ENCODE data around the gene EGF.

Gene EGF

DNA sequence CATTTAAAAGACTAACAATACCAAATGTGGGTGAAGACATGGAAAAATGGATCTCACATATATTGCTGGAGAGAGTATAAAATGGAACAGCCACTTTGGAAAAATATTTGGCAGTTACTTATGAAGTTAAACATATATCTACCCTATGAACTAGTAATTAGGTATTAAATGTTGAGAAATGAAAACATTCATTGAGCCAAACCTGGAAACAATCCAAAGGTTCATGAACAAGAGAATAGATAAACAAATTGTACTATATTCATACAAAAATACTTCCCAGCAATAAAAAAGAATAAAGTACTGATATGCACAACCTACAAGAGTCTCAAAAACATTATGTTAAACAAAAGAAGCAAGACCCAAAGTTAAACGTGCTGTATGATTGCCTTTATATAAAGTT, 4.0 kb upstream of the EGF start:
- H3K9me3 Mint-ChIP-seq, result peaks cover 17% of the 10 kb centered on the region
- peaks cover 14% of the 10 kb centered on the region for H3K4me1 Mint-ChIP-seq
- no peak for DNase-seq
- no peaks in the 10 kb centered on the region for H3K36me3 Mint-ChIP-seq (ENCODE audit: low read depth)
- H3K27me3 Mint-ChIP-seq (ENCODE audit: low read depth, poor library complexity), result peaks cover 3% of the 10 kb centered on the region
- TF ChIP-seq, protein P1, sequence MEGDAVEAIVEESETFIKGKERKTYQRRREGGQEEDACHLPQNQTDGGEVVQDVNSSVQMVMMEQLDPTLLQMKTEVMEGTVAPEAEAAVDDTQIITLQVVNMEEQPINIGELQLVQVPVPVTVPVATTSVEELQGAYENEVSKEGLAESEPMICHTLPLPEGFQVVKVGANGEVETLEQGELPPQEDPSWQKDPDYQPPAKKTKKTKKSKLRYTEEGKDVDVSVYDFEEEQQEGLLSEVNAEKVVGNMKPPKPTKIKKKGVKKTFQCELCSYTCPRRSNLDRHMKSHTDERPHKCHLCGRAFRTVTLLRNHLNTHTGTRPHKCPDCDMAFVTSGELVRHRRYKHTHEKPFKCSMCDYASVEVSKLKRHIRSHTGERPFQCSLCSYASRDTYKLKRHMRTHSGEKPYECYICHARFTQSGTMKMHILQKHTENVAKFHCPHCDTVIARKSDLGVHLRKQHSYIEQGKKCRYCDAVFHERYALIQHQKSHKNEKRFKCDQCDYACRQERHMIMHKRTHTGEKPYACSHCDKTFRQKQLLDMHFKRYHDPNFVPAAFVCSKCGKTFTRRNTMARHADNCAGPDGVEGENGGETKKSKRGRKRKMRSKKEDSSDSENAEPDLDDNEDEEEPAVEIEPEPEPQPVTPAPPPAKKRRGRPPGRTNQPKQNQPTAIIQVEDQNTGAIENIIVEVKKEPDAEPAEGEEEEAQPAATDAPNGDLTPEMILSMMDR (IDR thresholded peaks at IDR 0.05), result no peak
- no peak overlapping the region for H3K4me3 Mint-ChIP-seq
- H3K27ac Mint-ChIP-seq, result no peak overlapping the region

DNA sequence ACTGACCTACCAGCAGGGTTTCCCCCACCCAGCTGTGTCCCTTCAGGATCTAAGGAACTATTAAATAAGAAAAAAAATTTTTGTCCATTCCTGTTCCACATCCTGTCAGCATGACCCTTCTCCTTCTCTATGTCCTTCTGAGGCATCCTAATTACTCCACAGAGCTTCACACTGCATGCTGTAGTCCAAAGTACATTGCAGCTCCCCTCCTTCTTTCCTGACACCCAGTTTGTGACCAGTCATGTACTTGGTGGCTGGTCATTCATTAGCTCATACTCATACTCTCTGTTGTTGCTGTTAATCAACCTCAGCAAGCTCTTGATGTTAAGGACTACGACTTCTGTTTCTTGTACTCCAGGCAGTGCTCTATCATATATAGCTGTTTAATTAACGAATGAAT, 2.4 kb upstream of the EGF start:
- H3K27me3 Mint-ChIP-seq (ENCODE audit: low read depth, poor library complexity), result peaks cover 3% of the 10 kb centered on the region

DNA sequence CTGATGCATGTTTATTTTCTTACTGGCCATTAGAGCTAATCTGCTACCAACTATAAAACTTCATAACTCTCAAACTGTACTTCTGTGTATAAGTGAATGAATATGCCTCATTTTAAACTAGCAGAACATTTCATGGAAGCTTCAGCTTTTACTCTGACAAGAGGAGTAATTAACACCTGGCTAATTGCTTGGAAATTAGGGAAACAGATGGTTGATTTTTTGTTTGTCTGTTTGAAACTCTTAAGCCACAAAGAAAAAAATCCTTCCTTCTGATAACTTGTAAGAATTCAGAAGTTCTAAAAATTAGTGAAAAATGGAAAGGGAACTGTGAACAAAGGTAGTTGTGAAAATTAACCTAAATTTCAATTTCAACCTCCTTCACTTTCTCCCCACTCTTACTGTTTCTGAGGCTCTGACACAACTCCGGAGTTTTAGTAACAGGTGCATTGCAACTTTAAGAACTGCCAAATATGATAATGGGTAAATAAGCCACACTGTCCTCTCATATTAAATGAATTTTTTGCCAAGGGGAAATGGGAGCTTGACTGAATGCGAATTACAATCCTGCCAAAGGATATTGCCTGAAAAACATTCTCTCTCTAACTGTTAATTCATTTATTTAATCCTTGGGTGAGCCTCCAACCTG, 1.0 kb downstream of the EGF start:
- TF ChIP-seq, protein P1 (IDR thresholded peaks at IDR 0.05), result no peak
- Mint-ChIP-seq H3K4me1 (peaks cover 14% of the 10 kb centered on the region), H3K27ac (no peak overlapping the region), H3K27me3 (ENCODE audit: low read depth, poor library complexity) (peaks cover 5% of the 10 kb centered on the region), H3K4me3 (no peak overlapping the region), H3K36me3 (ENCODE audit: low read depth) (no peaks in the 10 kb centered on the region), H3K9me3 (no peaks in the 10 kb centered on the region)
- no peak for DNase-seq

More for the DNA sequence above, 2.4 kb upstream of the EGF start:
- no peak for DNase-seq
- TF ChIP-seq, protein P1 (IDR thresholded peaks at IDR 0.05), result no peak
- H3K9me3 Mint-ChIP-seq, result peaks cover 17% of the 10 kb centered on the region
- H3K27ac Mint-ChIP-seq, result no peak overlapping the region
- H3K4me3 Mint-ChIP-seq, result no peak overlapping the region
- no peaks in the 10 kb centered on the region for H3K36me3 Mint-ChIP-seq (ENCODE audit: low read depth)
- H3K4me1 Mint-ChIP-seq, result peaks cover 14% of the 10 kb centered on the region

DNA sequence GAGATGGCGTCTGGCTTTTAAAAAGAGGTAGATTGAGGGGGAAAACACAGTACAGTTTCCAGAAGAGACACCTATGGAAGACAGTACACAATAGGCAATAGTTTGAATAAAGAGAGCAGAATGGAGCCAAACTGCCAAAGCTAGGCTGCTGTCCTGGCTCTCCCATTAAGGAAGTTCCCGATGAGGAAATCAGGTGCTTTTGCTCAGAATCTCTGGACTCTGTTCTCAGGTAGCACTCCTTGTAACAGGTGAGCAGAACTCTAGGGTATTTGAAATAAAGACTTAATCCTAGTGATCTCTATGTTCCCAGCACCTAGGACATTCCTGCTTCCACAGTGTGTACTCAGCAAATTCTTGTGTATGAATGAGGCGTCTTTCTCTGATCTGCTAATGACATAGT, 1.6 kb downstream of the EGF start:
- H3K4me1 Mint-ChIP-seq, result peaks cover 14% of the 10 kb centered on the region
- H3K27me3 Mint-ChIP-seq (ENCODE audit: low read depth, poor library complexity), result peaks cover 5% of the 10 kb centered on the region

DNA sequence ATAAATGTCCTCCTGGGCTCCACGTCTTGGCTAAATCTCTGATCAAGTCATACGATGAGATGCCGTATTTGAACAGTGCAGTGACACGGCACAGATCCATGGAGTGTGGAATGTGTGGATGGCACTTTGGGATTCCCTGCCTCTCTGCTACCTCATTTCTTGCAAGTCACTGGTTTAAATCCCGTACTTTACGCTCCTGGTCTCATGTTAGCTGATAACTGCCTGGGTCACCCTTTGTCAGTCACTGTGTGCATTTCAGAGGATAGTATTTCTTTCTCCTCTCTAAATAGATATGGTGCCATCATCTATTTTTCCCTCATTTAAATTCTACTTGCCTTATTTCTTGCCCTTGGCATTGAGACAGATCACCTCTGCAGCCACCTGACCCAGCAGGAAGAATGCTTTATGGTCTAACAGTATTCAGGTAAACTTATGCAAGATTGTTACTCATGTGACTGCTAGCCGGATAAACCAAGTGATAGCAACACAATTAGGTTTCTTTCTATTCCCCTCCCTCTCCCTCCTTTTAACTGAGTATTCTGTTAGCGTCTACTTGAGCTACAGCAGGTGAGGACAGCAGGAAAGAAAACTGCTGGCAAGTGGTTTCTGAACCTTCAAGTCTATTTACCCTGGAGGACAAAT, 2.8 kb downstream of the EGF start:
- H3K9me3 Mint-ChIP-seq, result no peaks in the 10 kb centered on the region
- H3K27ac Mint-ChIP-seq, result no peak overlapping the region
- no peaks in the 10 kb centered on the region for H3K36me3 Mint-ChIP-seq (ENCODE audit: low read depth)
- H3K4me3 Mint-ChIP-seq, result no peak overlapping the region
- H3K4me1 Mint-ChIP-seq, result peaks cover 14% of the 10 kb centered on the region
- H3K27me3 Mint-ChIP-seq (ENCODE audit: low read depth, poor library complexity), result peaks cover 5% of the 10 kb centered on the region
- no peak for DNase-seq
- TF ChIP-seq, protein P1 (IDR thresholded peaks at IDR 0.05), result no peak

More for the DNA sequence above, 1.6 kb downstream of the EGF start:
- H3K9me3 Mint-ChIP-seq, result no peaks in the 10 kb centered on the region
- no peak overlapping the region for H3K4me3 Mint-ChIP-seq
- H3K36me3 Mint-ChIP-seq (ENCODE audit: low read depth), result no peaks in the 10 kb centered on the region
- DNase-seq, result no peak
- H3K27ac Mint-ChIP-seq, result no peak overlapping the region
- TF ChIP-seq, protein P1 (IDR thresholded peaks at IDR 0.05), result no peak

DNA sequence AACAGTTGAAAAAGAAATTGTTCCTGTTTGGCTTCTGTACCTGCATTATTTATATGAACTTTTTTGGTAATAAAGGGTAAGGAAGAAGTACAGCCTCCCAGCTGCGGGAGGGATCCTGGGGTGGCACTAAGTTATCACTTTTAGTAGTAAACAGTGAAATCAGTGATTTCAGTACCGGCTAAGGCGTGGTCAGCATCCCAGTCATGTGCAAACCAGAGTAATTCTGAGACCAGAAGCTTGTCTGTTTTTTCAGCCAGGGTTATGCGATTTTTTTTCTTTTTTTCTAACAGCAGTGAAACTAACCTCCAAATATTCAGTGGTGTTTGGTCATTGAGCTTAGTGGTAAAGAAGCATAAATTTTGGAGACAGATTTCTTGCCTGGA, 3.3 kb downstream of the EGF start:
- TF ChIP-seq, protein P1 (IDR thresholded peaks at IDR 0.05), result no peak
- Mint-ChIP-seq H3K36me3 (ENCODE audit: low read depth) (no peaks in the 10 kb centered on the region), H3K9me3 (no peaks in the 10 kb centered on the region), H3K4me1 (peaks cover 14% of the 10 kb centered on the region), H3K27me3 (ENCODE audit: low read depth, poor library complexity) (peaks cover 5% of the 10 kb centered on the region), H3K27ac (no peak overlapping the region), H3K4me3 (no peak overlapping the region)
- no peak for DNase-seq
